B cell (primary cell): ENCODE data around the gene OR5AU1.

Experiments used
- EZH2 ChIP-seq: IDR thresholded peaks from 2 replicates; pipeline ENCODE4 v1.6.1; 2012; ENCODE audit warnings: borderline replicate concordance, low read depth, mild to moderate bottlenecking, moderate library complexity, low read length; ENCODE audit not compliant: insufficient read depth, poor library complexity, severe bottlenecking
- TF ChIP-seq, protein P1 (sequence below): fragments of 200-600 bp; IDR thresholded peaks from one replicate; pipeline ENCODE4 v1.8.0; 2022; ENCODE audit warnings: antibody characterized with exemption, mild to moderate bottlenecking

DNA sequence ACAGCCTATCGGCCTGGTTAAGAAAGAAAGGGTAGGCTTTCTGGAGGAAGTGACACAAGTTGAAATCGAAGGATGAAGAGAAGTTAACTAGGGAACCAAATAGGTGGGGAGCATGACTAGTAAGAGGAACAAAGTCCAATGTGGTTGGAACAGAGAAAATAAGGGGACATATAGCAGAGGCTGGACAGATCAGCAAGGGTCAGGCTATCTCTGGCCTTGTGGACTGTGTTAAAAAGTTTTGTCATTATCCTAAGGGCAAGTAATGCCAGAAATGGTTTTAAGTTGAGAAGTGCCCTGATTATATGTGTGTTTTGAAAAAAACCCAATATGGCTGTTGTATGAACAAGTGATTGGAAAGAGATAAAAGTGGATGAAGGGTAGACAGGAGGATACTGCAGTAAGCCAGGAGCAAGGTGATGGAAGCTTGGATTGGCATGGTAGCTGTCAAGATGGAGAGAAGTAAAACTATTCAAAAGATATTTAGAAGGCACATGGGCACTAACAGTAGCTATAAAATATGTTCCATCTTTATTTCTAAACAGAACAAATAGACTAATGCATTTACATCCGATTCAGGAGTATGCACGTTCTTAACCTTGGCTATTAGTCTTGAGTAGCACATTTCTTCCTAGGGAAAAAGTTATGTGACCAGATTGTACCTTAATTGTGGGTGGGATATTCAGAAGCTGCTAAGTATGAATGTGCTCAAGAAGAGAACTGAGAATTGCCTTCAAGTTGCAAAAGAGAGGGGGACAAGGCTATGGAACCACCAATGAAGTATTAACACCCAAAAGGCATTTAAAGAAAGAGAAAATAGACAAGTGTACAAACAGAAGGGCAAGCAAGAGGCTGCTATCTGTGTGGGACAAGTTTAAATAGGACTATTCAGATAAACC is 46.8 kb upstream of the OR5AU1 start:
- TF ChIP-seq, protein P1, sequence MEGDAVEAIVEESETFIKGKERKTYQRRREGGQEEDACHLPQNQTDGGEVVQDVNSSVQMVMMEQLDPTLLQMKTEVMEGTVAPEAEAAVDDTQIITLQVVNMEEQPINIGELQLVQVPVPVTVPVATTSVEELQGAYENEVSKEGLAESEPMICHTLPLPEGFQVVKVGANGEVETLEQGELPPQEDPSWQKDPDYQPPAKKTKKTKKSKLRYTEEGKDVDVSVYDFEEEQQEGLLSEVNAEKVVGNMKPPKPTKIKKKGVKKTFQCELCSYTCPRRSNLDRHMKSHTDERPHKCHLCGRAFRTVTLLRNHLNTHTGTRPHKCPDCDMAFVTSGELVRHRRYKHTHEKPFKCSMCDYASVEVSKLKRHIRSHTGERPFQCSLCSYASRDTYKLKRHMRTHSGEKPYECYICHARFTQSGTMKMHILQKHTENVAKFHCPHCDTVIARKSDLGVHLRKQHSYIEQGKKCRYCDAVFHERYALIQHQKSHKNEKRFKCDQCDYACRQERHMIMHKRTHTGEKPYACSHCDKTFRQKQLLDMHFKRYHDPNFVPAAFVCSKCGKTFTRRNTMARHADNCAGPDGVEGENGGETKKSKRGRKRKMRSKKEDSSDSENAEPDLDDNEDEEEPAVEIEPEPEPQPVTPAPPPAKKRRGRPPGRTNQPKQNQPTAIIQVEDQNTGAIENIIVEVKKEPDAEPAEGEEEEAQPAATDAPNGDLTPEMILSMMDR: no peak
- TF ChIP-seq EZH2: no peak
